ENCODE measurements around the gene CEACAM1. TPM values are rescaled to one million over a fixed set of nuclear protein-coding genes. Genes with fewer than 3 reads are reported as not detected.

CEACAM1 gene
- total RNA-seq, 1 experiment from 2014 or later, result 2.0 TPM

- H3K27me3 Mint-ChIP-seq (ENCODE audit: low read depth), result peaks cover 4% of the 10 kb centered on the region
- CTCF ChIA-PET, result interaction anchor here (1.3 to 3.9 kb wide), 5 partner anchors 10 to 136 kb away, joined by 3 to 15 read pairs (median 7); partner anchors contain the start of gene CEACAM1
- peaks cover 2% of the 10 kb centered on the region; the same call in 1 of the 2 replicates for H3K36me3 Mint-ChIP-seq
- POLR2A ChIA-PET, result no interaction called here
- ATAC-seq, result no peak
- no peak overlapping the region for H3K27ac Mint-ChIP-seq
- DNase-seq (ENCODE audit: low spot score), result no peak
- peaks cover 4% of the 10 kb centered on the region for H3K9me3 Mint-ChIP-seq
- TF ChIP-seq MLX (CRISPR knock-in tag; IDR thresholded peaks at IDR 0.05) (no peak), ZNF138 (CRISPR knock-in tag; conservative IDR thresholded peaks at IDR 0.05) (no peak), ZNF219 (CRISPR knock-in tag; IDR thresholded peaks at IDR 0.05; ENCODE audit: borderline replicate concordance) (no peak), PRDM15 (CRISPR knock-in tag; IDR thresholded peaks at IDR 0.05) (no peak), ZNF512 (CRISPR knock-in tag; IDR thresholded peaks at IDR 0.05; ENCODE audit: borderline replicate concordance) (no peak), ZNF416 (CRISPR knock-in tag; IDR thresholded peaks at IDR 0.05) (no peak), GTF2I (CRISPR knock-in tag; conservative IDR thresholded peaks at IDR 0.05) (no peak), RORB (CRISPR knock-in tag; IDR thresholded peaks at IDR 0.05) (no peak), ATF6 (CRISPR knock-in tag; IDR thresholded peaks at IDR 0.05) (no peak), NFYB (CRISPR knock-in tag; conservative IDR thresholded peaks at IDR 0.05; ENCODE audit: low read depth) (no peak), SMAD4 (CRISPR knock-in tag; IDR thresholded peaks at IDR 0.05) (no peak), ZNF232 (CRISPR knock-in tag; IDR thresholded peaks at IDR 0.05) (no peak), CTCF (IDR thresholded peaks at IDR 0.05) (no peak), PRRX2 (CRISPR knock-in tag; IDR thresholded peaks at IDR 0.05) (no peak), JAZF1 (CRISPR knock-in tag; IDR thresholded peaks at IDR 0.05) (no peak), TEAD4 (CRISPR knock-in tag; IDR thresholded peaks at IDR 0.05) (no peak), FOXP1 (CRISPR knock-in tag; IDR thresholded peaks at IDR 0.05; ENCODE audit: borderline replicate concordance) (no peak), HMGA2 (CRISPR knock-in tag; IDR thresholded peaks at IDR 0.05) (no peak), ATF2 (CRISPR knock-in tag; IDR thresholded peaks at IDR 0.05; ENCODE audit: borderline replicate concordance, low read depth) (no peak), KAT7 (CRISPR knock-in tag; IDR thresholded peaks at IDR 0.05; ENCODE audit: borderline replicate concordance) (no peak)
- peaks cover 34% of the 10 kb centered on the region for H3K4me1 Mint-ChIP-seq
- H3K4me3 Mint-ChIP-seq, result no peak overlapping the region
Measured at GRCh38 chr19:42459926-42460325, 68.4 kb downstream of the CEACAM1 start.

Other genes with a start within 250 kb of the CEACAM1 start
- gene PRR19, start 226.3 kb downstream of the CEACAM1 start, total RNA-seq (2021), result 3.6 to 5.0 TPM (median 3.7 TPM) in 3 replicates
- gene PAFAH1B3, start 225.9 kb downstream of the CEACAM1 start, total RNA-seq (2021), result 118 to 126 TPM (median 119 TPM) in 3 replicates
- 6.9 to 7.1 TPM (median 7.0 TPM) in 3 replicates for gene TMEM145, start 215.2 kb downstream of the CEACAM1 start, total RNA-seq (2021)
- gene MEGF8, start 202.8 kb downstream of the CEACAM1 start, total RNA-seq (2021), result 42.1 to 51.7 TPM (median 51.6 TPM) in 3 replicates
- gene CNFN, start 138.2 kb downstream of the CEACAM1 start, total RNA-seq (2021), result 9.6 to 14.8 TPM (median 11.5 TPM) in 3 replicates
- gene LIPE, start 101.1 kb downstream of the CEACAM1 start, total RNA-seq (2021), result 10.2 to 11.7 TPM (median 11.5 TPM) in 3 replicates
- not detected in 3 replicates for gene CXCL17, start 85.5 kb downstream of the CEACAM1 start, total RNA-seq (2021)
- gene CEACAM8, start 66.4 kb upstream of the CEACAM1 start, total RNA-seq (2021), result not detected in 3 replicates
- gene PSG3, start 212.0 kb upstream of the CEACAM1 start, total RNA-seq (2021), result not detected in 3 replicates
- gene PSG8, start 237.2 kb upstream of the CEACAM1 start, total RNA-seq (2021), result 0.21 TPM in 1 of 3 replicates, not detected in the others

Data from WTC11 (cell line).